GM19328 (cell line): Measurements from ENCODE around the gene ABCB10.
"Not testable (repeated sequence)": the region's sequence is repeated elsewhere in the genome, so short reads cannot be mapped to it uniquely, and the experiment has no call there.

Source experiments
- ATAC-seq: cut with Tn5 transposase; IDR thresholded peaks from one replicate; pipeline ENCODE4 v1.9.1; 2021; ENCODE audit warnings: mild to moderate bottlenecking, moderate library complexity; ENCODE audit not compliant: unreplicated experiment

The ABCB10 gene

DNA sequence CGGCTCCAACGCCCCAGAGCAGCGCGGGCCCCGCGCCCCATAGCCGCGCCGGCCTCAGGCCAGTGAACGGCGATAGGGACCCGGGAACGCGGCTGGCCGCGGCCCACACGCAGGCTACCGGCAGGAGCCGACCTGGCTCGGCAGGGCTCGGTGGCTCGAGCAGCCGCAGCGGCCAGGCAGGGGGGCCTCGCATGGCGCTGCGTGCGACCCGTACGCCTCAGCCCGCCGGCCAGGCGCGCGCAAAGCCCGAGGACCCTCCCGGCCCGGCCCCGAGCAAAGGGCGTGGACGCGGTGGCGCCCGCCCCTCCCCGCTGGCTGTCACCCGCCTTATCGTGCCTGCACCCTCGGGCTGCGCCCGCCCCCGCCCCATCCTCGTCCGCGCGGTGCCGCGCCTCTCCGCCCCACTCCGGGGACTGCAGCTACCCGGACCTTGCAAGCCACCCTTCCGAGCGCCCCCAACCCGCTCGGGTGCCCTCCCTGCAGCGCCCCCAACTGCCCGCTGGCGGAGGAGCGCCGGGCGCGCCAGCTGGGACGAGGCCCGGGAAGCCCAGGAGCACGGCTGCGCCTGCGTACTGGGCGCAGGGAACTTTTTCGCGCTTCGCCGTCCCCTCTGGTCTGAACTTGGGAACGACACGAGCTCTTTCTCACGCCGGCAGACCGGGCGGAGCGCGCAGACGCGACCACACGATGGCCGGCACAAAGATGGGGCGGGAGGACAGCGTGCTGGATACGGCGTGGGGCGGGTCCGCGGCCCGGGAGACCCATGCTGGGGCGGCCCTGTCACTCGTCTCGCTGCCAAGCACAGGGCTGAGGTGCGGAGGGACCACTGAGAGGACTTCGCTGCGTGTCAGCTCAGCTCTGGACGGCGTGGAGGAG lies at the start of gene ABCB10:
ABCB10 (minus strand) TSS at position 248 of the 876 bp plus-strand sequence; CDS start at position 193, 55 bp downstream.
- peak; percentile 69 for ATAC-seq

DNA sequence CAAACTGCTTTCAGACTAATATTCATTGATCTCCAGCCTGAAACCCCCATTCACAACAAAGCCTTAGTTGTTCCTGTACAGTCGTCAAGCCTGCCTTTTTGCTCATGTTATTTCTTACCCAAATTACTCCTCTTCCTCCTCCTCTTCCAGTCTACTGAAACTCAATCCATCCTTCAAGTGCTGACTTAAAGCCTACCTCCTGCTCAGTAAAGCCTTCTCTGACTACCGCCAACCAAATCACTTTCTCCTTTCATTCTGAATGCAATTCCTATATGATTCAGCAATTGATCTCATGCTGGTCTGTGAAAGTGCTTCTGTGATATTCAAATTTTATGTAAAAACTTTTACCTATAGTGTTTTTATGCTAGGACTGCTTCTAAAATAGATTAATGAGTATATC lies 48.9 kb upstream of the ABCB10 start:
- no peak for ATAC-seq

DNA sequence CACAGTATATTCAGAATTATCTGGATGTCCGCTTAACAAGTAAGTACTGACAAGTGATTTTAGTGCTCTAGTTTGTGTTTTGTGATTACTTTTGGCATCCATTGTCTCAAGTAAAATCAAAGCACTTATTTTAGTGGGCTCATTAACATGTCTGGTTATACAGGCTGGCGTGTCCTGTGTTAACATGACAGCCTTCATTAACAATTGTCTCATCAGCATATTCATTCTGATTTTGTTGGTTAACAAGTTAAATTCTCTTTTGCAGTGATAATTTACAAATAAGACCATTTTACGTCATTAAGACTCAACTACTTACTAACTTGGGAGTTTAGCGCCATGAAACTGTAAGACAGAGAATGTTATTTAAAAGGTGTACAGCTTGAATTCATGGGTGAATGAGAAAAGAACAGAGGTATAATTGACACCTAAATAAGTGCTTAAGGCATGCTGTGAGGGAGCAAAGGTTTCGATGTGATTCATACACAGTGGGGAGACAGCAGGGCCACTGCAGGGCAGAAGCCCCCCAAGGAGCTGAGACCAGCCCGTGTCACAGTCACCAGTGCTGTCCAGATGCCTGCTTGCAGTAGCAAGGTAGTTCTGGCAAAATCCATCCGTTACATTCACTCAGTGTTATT lies 45.0 kb upstream of the ABCB10 start:
- no peak for ATAC-seq

DNA sequence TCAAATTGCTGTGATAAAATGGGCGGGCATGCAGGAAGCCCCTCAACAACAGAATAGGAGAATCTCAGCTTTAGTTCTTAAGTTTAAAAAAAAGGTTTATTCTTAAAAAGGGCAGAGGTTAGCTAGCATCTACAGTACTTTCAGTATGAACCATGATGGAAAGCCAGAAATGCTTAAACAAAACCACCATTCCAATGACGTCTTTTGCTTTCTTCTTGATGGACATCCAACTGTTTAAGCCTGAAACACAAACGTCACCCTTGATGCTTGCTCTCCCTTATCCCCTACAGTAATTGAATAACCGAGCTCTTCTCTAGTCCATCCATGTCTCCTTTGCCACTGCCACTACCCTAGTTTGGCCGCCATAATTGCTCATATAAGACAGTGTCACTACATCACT lies 41.7 kb upstream of the ABCB10 start:
- no peak for ATAC-seq

DNA sequence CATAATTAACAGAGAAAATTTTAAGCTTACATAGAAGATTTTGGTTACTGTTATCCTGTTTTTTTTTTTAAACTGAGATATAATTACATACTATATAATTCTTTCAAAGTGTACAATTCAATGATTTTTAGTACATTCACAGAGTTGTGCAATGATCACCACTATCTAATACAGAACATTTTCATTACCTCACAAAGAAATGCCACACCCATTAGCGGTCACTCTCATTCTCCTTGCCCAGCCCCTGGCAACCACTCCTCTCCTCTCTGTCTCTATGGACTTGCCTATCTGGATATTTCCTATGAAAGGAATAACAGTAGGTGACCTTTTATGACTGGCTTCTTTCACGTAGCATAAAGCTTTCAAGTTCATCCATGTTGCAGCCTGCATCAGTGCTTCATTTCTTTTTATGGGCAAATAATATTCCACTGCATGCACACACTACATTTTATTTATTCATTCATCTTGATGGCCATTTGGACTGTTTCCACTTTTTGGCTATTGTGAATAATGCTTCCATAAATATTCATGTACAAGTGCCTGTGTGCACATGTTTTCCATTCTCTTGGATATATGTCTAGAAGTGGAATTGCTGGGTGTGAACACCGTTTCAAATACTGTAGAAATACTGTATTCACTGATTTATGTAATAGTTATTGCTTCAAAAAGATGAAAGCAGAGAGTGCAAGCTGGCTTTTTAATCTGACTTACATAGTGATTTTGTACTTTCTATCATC lies 40.9 kb upstream of the ABCB10 start:
- no peak for ATAC-seq

DNA sequence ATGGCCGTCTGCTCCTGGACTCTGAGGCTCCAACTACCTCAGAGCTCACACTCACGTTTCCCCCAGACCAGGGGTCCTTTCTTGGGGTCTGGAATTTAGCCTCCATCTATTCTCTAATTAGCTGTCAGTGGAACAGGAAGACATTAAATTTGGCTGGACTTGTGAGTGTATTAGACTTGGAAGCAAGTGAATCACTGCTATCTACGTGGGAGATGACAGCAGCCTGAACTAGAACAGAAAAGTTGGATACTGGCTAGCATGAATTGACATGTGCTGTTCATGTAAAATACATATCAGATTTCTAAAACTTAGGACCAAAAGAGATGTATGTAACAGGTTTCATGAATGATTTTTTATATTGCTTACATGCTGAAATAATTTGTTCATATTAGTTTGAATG lies 39.4 kb upstream of the ABCB10 start:
- no peak for ATAC-seq

DNA sequence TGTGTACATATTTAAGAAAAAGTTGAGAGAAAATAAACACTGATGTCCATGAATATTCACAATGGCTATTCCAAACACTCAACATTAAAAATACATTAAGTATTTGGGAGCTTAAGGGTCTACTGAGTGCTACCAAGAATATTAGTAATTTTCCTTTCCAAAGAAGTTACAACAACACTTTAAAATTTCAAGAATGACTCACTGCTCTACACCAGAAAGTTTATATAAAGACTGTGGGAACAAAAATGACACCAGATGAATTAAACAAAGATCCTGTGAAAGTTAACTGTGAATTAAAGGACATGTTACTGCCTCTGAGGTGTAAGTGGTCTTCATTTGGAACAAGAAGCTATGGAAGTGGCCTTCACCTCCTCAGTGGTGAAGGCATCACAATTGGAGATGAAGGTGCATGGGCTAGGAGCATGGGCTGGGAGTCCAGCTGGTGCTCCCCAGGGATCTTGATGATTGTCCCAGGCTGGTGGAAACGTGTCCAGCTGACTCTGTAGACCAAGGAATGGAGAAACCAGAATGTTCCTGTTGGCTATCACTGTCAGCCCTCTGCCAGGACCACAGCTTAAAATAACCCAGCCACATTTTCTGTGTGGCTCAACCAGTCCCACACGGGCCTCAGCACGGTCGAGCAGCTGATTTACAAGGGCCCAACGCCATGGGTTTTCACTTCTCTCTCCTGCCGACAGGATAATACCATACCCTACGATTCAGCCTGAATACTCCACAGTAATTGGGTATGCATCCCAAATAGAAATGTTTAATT lies 38.6 kb upstream of the ABCB10 start:
- no peak for ATAC-seq

DNA sequence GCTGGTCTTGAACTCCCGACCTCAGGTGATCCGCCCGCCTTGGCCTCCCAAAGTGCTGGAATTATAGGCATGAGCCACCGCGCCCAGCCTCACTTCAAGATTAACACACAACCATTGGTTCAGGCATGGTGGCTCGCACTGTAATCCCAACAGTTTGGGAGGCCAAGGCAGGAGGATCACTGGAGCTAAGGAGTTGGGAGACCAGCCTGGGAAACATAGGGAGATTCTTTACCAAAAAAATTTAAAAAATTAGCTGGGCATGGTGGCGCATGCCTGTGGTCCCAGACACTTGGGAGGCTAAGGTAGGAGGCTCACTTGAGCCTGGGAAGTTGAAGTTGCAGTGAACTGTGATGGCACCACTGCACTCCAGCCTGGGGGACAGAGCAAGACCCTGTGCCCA lies 37.4 kb upstream of the ABCB10 start:
- ATAC-seq = not testable (repeated sequence)

DNA sequence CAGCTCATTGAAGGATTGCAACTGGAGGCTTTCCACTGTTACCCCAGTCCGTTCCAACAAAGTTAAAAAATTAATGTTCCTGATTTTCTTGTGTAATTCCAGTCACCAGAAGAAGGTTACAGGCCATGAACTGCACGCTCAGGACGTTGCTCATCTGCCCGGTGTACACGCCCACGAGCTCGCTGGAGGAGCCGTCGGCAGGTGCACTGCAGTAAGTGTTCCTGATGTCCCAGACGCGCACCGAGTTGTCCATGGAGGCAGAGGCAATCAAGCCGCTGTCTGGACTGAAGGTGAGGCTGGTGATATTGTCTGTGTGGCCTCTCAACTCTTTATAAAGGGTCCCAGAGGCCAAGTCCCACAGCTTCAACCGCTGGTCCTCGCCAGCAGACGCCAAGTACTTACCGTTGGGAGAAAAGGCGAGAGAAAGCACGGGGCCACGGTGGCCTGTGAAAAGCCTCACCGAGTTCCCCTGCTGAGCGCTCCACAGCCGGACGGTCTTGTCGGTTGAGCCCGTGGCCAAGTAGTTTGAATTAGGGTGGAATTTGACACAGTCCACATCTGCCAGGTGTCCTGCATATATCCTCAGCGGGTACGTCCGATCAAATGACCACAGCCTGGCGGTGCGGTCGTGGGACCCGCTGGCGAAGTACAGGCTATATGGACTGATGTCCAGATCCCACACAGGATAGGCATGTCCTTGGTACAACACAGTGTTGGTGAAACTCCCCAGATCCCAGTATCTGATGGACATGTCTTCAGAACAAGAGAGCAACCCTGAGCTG lies 35.9 kb upstream of the ABCB10 start:
- no peak for ATAC-seq

DNA sequence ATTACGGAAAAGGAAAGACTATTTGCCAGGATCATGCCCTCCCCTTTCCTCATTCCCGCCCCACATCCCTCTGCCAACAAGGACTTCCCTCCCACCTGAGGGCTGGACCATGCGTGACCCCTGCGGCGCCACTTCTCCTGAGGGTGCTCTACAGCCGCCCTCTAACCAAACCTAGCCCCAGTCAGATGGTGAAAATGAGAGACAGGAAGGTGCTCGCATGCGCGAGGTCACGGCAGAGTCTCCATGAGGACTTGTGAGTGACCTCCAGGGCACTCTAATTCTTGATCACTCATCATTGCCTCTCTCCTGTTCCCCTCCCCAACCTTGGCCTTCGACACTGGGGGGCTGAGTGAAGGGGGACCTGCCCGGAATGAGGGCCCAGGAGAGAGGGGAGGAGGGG lies 35.3 kb upstream of the ABCB10 start:
- no peak for ATAC-seq

DNA sequence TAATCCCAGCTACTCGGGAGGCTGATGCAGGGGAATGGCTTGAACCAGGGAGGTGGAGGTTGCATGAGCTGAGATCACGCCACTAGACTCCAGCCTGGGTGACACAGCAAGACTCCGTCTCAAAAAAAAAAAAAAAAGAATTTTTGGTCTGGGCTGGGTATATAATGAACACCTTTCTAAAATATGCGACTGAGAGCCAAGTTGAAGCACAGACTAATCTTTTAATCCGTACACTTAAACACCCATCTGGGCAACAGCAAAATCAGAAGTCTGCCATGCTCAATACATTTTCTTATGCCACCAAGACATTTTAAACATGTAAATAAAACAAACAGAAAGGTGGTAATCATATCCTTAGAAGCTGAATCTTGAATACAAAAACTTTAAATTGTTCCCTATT lies 31.6 kb upstream of the ABCB10 start:
- ATAC-seq = no peak

DNA sequence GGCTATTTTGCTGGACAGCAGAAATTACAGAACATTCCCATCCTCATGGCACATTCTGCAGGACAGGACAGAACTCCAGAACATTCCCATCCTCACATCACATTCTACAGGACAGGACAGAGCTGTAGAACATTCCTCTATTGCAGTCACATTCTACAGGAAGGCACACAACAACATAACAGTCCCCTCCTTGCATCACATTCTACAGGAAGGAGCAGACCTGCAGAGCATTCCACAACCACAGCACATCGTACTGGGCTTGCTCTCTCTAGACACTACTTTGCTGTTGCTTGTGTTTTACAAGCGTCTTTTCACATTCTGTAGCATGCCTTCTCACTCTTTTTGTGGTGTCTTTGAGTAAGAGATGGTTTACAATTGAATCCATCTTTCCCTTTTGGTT lies 26.8 kb upstream of the ABCB10 start:
- no peak for ATAC-seq

DNA sequence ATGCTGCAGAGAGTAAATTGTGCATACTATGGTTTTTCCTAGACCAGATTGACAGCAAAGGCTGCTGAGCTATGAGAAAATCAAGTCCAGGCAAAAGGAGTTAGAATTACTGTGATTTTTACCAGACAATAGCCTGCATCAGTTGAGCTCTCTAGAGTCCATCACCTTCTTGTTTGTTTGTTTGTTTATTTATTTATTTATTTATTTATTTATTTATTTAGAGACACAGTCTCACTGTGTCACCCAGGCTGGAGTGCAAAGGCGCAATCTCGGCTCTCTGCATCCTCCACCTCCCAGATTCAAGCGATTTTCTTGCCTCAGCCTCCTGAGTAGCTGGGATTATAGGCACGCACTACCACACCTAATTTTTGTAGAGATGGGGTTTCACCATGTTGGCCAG lies 24.2 kb upstream of the ABCB10 start:
- ATAC-seq = no peak

DNA sequence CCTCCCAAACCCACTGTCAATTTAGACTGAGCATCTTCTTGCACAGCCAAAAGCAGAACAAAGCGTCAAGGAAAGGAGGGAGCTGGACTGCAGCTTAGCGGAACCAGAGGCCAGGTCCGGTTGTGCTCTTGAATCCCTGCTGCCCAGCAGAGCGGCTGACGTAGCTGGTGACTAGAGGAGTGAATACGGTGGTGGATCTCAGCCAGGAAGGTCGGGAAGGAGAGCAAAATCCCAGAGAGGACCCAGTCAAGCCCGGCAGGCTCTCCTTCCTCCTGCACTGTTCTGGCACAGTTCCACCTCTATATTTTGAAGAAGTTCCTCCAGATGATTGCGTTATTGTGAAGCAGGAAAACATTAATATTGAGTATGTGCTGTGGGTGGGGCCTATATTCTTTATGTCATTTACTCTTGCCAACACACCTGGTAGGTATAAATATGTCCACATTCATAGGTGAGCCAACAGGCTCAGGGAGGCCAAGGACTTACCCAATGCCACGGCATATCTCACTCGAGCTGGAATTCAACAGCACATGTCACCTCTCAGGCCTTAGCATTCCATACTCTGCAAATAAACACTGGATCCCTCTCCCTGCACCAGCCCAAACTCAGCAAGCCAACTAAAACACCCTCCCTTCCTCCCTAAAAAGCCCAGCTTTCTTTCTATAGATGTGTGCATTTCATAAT lies 23.6 kb upstream of the ABCB10 start:
- ATAC-seq = no peak

DNA sequence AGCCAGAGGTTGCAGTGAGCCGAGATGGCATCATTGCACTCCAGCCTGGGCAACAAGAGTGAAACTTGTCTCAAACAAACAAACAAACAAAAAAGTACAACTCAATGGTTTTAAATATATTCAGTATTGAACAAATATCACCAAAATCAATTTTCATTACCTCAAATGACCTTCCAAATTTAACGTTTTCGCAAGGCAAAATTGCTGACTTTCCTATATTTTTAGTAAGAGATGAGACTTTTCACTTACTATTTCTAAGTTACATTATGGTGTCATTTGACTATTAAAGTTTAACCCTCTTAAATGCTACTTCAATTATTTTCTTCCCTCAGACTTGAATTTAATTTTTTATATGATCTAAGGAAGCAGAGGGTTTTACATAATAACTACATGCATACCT lies 23.0 kb upstream of the ABCB10 start:
- no peak for ATAC-seq

DNA sequence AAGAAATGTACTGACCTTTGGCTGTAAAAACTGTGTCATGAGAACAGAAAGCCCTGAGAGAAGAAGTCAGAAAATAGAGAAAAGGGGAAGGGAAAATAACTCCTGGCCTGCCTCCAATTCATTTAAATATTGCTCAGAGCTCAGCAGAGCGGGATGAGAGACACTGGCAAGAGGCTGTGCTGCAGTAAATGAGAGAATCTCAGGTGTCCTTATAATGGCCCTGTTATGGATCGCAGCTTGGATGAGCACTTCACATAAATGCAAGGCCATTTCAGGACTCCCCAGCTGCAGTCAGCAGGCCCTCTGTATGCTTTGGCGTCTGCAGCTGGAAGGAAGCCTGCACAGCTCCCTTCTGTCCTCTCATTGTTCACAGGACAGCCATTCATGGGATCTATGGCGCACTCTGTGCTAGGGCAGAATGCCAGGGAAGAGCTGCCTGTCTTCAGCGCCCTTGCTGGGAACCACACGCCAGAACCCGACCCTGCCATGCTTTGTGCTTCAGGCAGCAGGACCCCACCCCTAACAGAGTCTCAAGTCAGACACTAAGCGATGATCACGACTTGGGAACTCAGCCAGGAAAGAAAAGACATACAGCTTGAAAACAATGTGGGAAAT lies 20.7 kb upstream of the ABCB10 start:
- ATAC-seq = no peak

DNA sequence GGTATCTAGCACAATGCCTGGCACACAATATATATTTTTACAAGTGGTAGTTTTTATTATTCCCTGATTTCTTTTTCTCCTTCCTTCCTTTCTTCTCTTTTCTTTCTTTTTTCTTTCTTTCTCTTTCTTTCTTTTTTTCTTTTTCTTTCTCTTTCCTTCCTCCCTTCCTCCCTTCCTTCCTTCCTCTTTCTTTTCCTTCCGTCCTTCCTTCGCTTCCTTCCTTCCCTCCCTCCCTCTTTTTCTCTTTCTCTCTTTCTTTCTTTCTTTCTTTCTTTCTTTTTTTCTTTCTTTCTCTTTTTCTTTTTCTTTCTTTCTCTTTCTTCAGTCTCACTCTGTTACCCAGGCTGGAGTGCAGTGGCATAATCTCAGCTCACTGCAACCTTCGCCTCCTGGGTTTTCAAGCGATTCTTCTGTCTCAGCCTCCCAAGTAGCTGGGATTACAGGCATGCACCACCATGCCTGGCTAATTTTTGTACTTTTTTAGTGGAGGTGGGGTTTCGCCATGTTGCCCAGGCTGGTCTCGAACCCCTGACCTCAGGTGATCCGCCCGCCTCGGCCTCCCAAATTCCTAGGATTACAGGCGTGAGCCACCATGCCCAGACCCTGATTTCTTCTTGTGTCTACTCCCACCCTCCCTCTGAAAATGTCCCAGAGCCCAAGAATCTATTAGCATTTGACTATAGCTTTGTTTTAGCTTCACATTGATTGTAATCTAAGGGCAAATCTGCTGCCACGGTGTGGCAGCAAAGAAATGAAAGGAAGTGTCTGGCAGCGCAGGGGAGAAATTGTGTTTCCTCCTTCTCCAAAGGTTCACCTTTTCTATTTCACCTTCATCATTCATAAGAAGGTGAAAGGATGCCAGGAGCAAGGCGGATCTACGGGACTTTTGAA lies 19.9 kb upstream of the ABCB10 start:
- ATAC-seq = no peak
